ENCODE data around the gene CCDC88B. TPM values are rescaled to one million over a fixed set of nuclear protein-coding genes. Genes with fewer than 3 reads are reported as not detected.

Gene CCDC88B
- total RNA-seq, 1 experiment from 2014 or later = 9.6 TPM

GRCh38 chr11:64348383-64349024 is 8.5 kb downstream of the CCDC88B start:
- intact Hi-C loops (cut with micrococcal nuclease; ENCODE audit: unreplicated experiment) = no loop called here
- no peaks in the 10 kb centered on the region for H3K9me3 ChIP-seq (ENCODE audit: insufficient read depth, low read depth)
- CTCF ChIA-PET = interaction anchor here (0.6 to 1.6 kb wide), 5 partner anchors 9 to 158 kb away, joined by 3 to 14 read pairs (median 4); partner anchors contain the start of genes PRDX5 and TRMT112
- H3K9me2 ChIP-seq (ENCODE audit: insufficient read depth) = no peaks in the 10 kb centered on the region
- H3K4me1 ChIP-seq (replicated peaks; ENCODE audit: insufficient read depth) = peaks cover 19% of the 10 kb centered on the region
- TF ChIP-seq EZH2 (IDR thresholded peaks at IDR 0.05; ENCODE audit: low read depth) (no peak), CTCF (conservative IDR thresholded peaks at IDR 0.05) (no peak)
- no peaks in the 10 kb centered on the region for H3K27me3 ChIP-seq (ENCODE audit: insufficient read depth, low read depth)
- POLR2A ChIA-PET (ENCODE audit: unreplicated experiment) = interaction anchor here (0.6 kb wide), 2 partner anchors 27 to 500 kb away, joined by 4 to 8 read pairs; no protein-coding TSS in a partner anchor
- no peak overlapping the region for H3K27ac ChIP-seq
- H3F3A ChIP-seq (ENCODE audit: insufficient read depth, low read depth) = peaks cover 20% of the 10 kb centered on the region; the same call in 1 of the 2 replicates
- BruUV-seq (replicated peaks) = no TSS peak
- no peak overlapping the region for H2AFZ ChIP-seq
- no peaks in the 10 kb centered on the region for H3K36me3 ChIP-seq (ENCODE audit: low read depth)
- peak in 1 of 2 experiments; percentile 33 for DNase-seq
- no peak overlapping the region for H3K4me2 ChIP-seq
- no peak overlapping the region for H3K4me3 ChIP-seq
- H4K20me1 ChIP-seq (ENCODE audit: insufficient read depth) = no peaks in the 10 kb centered on the region
- no peaks in the 10 kb centered on the region for H3K79me2 ChIP-seq (ENCODE audit: low read depth)

GRCh38 chr11:64349025-64349387 is 9.0 kb downstream of the CCDC88B start:
- no TSS peak for BruUV-seq (replicated peaks)
- no peak overlapping the region for H3K4me2 ChIP-seq
- H3K27me3 ChIP-seq (ENCODE audit: insufficient read depth, low read depth) = no peaks in the 10 kb centered on the region
- CTCF ChIA-PET = interaction anchor here (0.6 to 0.7 kb wide), 3 partner anchors 9 to 159 kb away, joined by 3 to 5 read pairs (median 4); no protein-coding TSS in a partner anchor
- H3K4me1 ChIP-seq (replicated peaks; ENCODE audit: insufficient read depth) = peaks cover 19% of the 10 kb centered on the region
- H3K4me3 ChIP-seq = no peak overlapping the region
- H4K20me1 ChIP-seq (ENCODE audit: insufficient read depth) = no peaks in the 10 kb centered on the region
- H3K9me3 ChIP-seq (ENCODE audit: insufficient read depth, low read depth) = no peaks in the 10 kb centered on the region
- H3K9me2 ChIP-seq (ENCODE audit: insufficient read depth) = no peaks in the 10 kb centered on the region
- H3K27ac ChIP-seq = no peak overlapping the region
- POLR2A ChIA-PET (ENCODE audit: unreplicated experiment) = interaction anchor here (0.6 kb wide), 1 partner anchor 499 kb away, joined by 4 read pairs; no protein-coding TSS in a partner anchor
- H3K79me2 ChIP-seq (ENCODE audit: low read depth) = no peaks in the 10 kb centered on the region
- no peak overlapping the region for H2AFZ ChIP-seq
- peaks cover 20% of the 10 kb centered on the region; the same call in 1 of the 2 replicates for H3F3A ChIP-seq (ENCODE audit: insufficient read depth, low read depth)
- no peak for TF ChIP-seq EZH2 (IDR thresholded peaks at IDR 0.05; ENCODE audit: low read depth)
- no peak for TF ChIP-seq CTCF (conservative IDR thresholded peaks at IDR 0.05)
- intact Hi-C loops (cut with micrococcal nuclease; ENCODE audit: unreplicated experiment) = no loop called here
- no peak for DNase-seq
- no peaks in the 10 kb centered on the region for H3K36me3 ChIP-seq (ENCODE audit: low read depth)

GRCh38 chr11:64349404-64349803 is 9.4 kb downstream of the CCDC88B start:
- Histone ChIP-seq H3F3A (ENCODE audit: insufficient read depth, low read depth) (peaks cover 20% of the 10 kb centered on the region; the same call in 1 of the 2 replicates), H3K79me2 (ENCODE audit: low read depth) (no peaks in the 10 kb centered on the region), H3K4me3 (no peak overlapping the region), H3K9me2 (ENCODE audit: insufficient read depth) (no peaks in the 10 kb centered on the region), H3K4me2 (no peak overlapping the region), H4K20me1 (ENCODE audit: insufficient read depth) (no peaks in the 10 kb centered on the region), H2AFZ (no peak overlapping the region), H3K27me3 (ENCODE audit: insufficient read depth, low read depth) (no peaks in the 10 kb centered on the region), H3K9me3 (ENCODE audit: insufficient read depth, low read depth) (no peaks in the 10 kb centered on the region), H3K27ac (no peak overlapping the region), H3K36me3 (ENCODE audit: low read depth) (no peaks in the 10 kb centered on the region), H3K4me1 (replicated peaks; ENCODE audit: insufficient read depth) (peaks cover 19% of the 10 kb centered on the region)
- POLR2A ChIA-PET (ENCODE audit: unreplicated experiment) = interaction anchor here (0.6 kb wide), 1 partner anchor 158 kb away, joined by 3 read pairs; no protein-coding TSS in a partner anchor
- CTCF ChIA-PET = interaction anchor here (0.6 to 1.1 kb wide), 3 partner anchors 9 to 100 kb away, joined by 3 to 5 read pairs (median 3); no protein-coding TSS in a partner anchor
- no peak for DNase-seq
- intact Hi-C loops (cut with micrococcal nuclease; ENCODE audit: unreplicated experiment) = no loop called here
- no peak for TF ChIP-seq CTCF (conservative IDR thresholded peaks at IDR 0.05)
- TF ChIP-seq EZH2 (IDR thresholded peaks at IDR 0.05; ENCODE audit: low read depth) = no peak
- no TSS peak for BruUV-seq (replicated peaks)
